HTR-8/SVneo (cell line): ENCODE data around the gene TPK1.

Experiments
- DNase-seq: peaks from one replicate; pipeline ENCODE4 v3.0.0; 2011; ENCODE audit warnings: low spot score, mixed read lengths; ENCODE audit not compliant: insufficient read length
- FAIRE-seq: peaks from 2 replicates; lab custom pipeline; 2011; peaks lifted over from hg19 to GRCh38; lab: Jason Lieb, UNC

TPK1 gene

GRCh38 chr7:144835652-144836544 lies at the start of gene TPK1:
TPK1 (minus strand) TSS chr7:144836053; CDS start chr7:144835602, 451 bp downstream.
- DNase-seq = peak; percentile 82
- no peak for FAIRE-seq

GRCh38 chr7:144885478-144885877 lies 49.6 kb upstream of the TPK1 start:
- FAIRE-seq = no peak

DNA sequence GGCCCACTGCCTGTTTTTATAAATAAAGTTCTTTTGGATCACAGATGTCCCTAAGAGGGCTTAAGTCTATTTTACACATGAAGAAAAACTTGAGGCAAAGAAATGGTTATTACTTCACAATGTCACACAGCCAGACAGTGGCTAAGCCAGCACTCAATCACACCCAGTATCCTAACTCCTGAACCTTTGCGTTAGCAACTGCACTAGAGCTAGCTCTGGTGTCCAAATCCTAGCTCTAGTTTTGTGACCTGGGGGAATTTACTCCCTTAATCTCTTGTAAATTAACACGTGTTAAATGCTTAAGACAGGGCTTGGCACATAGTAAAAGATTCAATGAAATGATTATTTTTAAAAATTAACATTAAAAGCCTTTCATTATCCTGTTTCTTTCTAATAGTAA lies 49.0 kb upstream of the TPK1 start:
- no peak for DNase-seq

More at GRCh38 chr7:144885478-144885877, 49.6 kb upstream of the TPK1 start:
- DNase-seq = no peak

GRCh38 chr7:144873316-144873845 lies 37.5 kb upstream of the TPK1 start:
- no peak for FAIRE-seq
- DNase-seq = no peak

More for the DNA sequence above, 49.0 kb upstream of the TPK1 start:
- FAIRE-seq = no peak

- DNase-seq = no peak
- no peak for FAIRE-seq
These were observed 33.2 kb upstream of the TPK1 start for GRCh38 chr7:144869082-144869481.

DNA sequence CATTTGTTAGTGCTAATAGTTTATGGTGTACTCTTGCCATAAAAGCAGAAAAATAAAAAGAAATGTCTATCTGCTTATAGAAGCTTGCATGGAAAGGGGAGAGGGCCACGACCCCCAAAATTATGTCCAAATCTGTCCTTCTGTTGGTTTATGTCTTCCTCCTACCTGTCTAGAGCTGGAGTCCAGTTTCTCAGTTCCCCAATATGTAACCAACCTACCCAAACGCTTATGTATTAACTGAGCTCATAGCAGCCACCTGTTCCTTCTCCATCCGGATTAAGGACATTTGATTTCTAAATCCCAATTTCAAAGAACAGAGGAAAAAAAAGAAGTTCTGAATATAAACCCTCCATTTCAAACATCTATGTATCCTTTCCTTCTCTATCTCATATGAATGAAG lies 30.3 kb upstream of the TPK1 start:
- FAIRE-seq (no peak), DNase-seq (no peak)

GRCh38 chr7:144863320-144863647 lies 27.4 kb upstream of the TPK1 start:
- DNase-seq = no peak
- FAIRE-seq = no peak

DNA sequence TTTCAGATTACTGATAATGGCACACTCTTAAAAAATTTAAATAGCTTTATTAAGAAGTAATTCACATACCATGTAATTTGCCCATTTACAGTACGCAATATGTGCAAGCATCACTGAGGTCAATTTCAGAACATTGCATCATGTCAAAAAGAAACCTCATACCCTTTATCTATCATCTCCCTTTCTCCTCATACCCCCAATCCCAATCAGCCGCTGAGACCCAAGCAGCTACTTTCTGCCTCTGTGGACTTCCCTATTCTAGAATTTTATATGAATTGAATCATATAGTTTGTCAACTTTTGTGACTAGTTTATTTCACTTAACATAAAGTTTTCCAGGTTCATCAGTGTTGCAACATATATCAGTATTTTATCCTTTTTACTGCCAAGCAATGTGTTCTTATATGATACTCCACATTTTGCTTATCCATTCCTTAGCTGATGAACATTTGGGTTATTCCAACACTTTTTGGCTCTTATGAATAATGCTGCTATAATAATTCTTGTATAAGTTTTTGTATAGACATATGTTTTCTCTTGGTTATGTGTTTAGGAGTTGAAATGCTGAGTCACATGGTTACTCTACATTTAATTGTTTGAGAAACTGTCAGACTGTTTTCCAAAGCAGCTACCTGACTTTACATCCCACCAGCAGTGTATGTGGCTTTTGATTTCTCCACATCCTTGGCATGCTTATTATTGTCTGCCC lies 26.9 kb upstream of the TPK1 start:
- FAIRE-seq (no peak), DNase-seq (no peak)

DNA sequence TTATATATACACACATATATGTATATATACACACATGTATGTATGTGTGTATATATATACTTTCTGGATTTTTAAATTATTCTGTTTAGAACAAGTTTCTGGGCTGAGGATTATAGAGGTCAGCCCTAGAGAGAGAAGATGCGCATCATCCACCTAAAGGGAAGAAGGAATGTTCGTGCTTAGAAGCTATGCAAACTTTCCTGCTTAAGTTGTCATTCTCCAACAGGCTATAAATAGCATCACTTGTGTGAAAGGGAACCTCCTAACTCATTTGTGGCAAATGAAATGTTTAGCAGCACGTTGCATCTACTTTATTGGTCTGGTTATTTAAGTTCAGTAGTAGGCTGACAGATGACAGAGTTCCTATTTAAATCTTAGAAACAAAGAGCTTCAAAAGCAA lies 23.9 kb upstream of the TPK1 start:
- FAIRE-seq (no peak), DNase-seq (no peak)

- FAIRE-seq (no peak), DNase-seq (no peak)
These were observed 21.6 kb upstream of the TPK1 start for GRCh38 chr7:144857463-144857862.

GRCh38 chr7:144854839-144855424 lies 19.1 kb upstream of the TPK1 start:
- FAIRE-seq (no peak), DNase-seq (no peak)

DNA sequence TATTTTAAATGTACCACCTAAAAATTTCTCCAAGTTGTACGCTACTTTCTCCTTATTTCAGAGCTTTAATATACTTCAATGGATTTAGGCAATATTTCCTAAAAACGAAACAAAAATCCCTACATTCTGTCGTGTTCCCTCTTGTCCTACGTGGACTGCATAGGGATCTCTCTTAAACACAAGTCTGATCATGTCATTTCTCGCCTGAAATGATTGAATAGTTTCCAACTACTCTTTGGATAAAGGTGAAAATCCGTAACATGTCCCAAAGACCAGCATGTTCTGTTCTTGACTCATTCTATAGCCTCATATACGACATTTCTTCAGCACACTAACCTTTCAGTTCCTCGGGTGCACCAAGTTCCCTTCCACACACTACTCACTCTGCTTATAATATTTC lies 17.7 kb upstream of the TPK1 start:
- DNase-seq (no peak), FAIRE-seq (no peak)

- FAIRE-seq (no peak), DNase-seq (no peak)
These were observed 12.2 kb upstream of the TPK1 start for GRCh38 chr7:144848078-144848477.

DNA sequence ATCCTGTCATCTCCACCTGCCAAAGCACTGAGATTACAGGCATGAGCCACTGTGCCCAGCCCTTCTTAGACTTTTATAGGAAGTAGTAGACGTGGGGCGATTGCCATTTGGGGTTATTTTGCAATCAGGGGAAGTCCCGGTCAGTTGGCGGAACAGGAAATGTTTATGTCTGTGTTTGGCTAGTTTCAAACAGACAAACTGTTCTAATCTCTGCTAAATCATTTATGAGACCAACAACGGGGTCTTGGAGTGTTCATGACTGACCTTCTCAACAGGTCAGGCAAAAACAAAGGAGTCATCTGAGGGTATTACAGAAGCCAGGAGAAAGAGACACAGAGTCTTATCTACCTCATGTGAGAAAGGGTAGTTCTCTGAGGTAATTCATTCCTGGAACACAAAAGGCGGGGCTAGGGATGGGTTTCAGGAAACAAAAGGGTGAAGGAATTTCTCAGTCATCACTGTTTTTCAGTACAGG lies 6.6 kb upstream of the TPK1 start:
- FAIRE-seq (no peak), DNase-seq (no peak)

DNA sequence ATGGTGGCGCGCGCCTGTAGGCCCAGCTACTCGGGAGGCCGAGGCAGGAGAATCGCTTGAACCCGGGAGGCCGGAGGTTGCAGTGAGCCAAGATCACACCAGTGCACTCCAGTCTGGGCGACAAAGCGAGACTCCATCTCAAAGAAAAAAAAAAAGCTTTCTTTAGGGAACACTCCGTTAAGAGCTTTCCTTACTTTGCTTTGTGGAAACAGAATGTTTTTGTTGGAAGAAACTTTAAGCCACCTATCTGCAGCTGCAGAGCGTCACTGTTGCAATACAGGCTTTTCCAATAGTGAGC lies 641 bp upstream of the TPK1 start:
- no peak for DNase-seq
- no peak for FAIRE-seq

DNA sequence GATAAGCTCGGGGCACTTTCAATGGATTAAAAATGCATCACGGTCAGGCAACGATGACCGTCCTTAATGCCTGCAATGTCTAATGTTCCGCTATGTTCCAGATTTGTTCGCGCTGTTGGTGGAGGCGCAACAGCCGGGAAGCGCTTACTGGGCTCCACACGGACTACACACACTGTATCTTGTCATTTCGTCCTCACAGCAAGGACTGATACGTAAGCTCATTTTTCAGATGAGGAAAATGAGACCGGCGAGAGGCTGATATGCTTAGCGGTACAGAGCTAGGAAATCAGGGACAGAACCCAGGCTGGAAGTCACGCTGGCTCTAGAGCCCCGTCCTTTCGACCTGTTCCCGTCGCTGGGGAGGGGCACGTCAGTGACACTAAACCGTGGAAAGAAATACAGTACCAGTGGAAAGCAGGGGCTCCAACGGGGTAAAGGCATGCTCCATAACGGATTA lies 670 bp downstream of the TPK1 start:
- FAIRE-seq = no peak
- DNase-seq = no peak

DNA sequence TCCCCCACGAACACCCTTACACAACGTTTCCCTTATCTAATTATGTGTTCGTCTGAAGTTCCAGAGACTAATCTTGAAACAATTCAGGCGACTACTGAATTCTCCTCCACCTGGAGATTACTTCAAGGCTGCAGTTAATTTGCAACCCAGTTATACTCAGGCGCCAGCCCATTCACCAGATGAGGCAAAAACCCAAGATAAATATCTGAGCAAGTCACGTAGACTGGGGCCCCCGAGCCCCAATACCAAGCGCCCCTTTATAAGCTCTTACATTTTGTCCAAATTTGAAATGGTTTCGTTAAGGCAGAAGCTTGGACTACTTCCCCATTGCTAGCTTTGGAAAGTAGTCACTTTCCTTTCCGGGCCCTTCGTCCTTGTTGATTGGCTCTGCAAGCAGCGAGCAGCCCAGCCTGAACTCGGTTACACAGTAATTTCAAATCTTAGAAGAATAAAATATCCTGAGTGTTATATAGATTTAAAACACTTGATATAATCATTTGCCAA lies 1.2 kb downstream of the TPK1 start:
- FAIRE-seq = no peak
- no peak for DNase-seq

- DNase-seq (no peak), FAIRE-seq (no peak)
These were observed 5.0 kb downstream of the TPK1 start for GRCh38 chr7:144830811-144831210.

DNA sequence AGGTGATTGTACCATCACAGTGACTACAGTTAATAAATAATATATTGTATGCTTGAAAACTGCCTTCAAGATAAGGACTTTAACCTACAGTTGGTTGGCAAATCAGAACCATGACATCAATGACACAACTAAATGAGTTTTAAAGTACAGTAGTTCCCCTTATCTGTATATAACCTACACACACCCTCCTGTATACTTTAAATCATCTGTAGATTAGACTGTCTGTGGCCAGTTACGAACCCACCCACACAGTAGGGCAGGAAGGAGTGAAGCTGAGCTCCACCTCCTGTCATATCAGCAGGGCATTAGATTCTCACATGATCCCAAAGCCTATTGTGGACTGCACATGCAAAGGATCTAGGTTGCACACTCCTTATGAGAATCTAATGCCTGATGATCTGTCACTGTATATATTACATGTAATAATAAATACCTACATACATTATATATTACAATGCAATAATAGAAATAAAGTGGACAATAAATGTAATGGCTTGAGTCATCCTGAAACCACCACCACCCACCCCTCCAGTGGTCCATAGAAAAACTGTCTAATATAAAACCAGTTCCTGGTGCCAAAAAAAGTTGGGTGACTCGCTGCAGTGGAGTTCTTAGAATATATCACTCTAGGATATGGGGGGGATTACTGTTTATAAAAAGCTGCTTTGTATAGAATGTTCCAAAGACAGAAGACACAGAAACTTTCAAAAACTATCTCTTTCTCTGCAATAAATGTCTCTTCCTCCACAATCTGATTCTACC lies 5.6 kb downstream of the TPK1 start:
- FAIRE-seq = no peak
- DNase-seq = no peak

- DNase-seq = no peak
- no peak for FAIRE-seq
These were observed 8.2 kb downstream of the TPK1 start for GRCh38 chr7:144827621-144828020.
